NCI-H345 treated with DMSO at 0.1 percent for 48 hours (cell line): ENCODE data around the gene BSN.

Experiments
- DNase-seq: peaks from one replicate; lab custom pipeline; 2025; ENCODE audit not compliant: unreplicated experiment; lab: John Stamatoyannopoulos, UW

BSN gene

GRCh38 chr3:49593041-49593440 is 38.8 kb downstream of the BSN start:
- no peak for DNase-seq

GRCh38 chr3:49600781-49601180 is 46.5 kb downstream of the BSN start:
- no peak for DNase-seq

GRCh38 chr3:49601358-49602048 is 47.2 kb downstream of the BSN start:
- DNase-seq = no peak

GRCh38 chr3:49602049-49602554 is 47.8 kb downstream of the BSN start:
- no peak for DNase-seq

GRCh38 chr3:49602877-49603411 is 48.7 kb downstream of the BSN start:
- no peak for DNase-seq

GRCh38 chr3:49606427-49606826 is 52.1 kb downstream of the BSN start:
- no peak for DNase-seq

- no peak for DNase-seq
Measured at GRCh38 chr3:49607105-49607591, 52.9 kb downstream of the BSN start.

GRCh38 chr3:49607796-49608195 is 53.5 kb downstream of the BSN start:
- DNase-seq = no peak

- DNase-seq = no peak
Measured at GRCh38 chr3:49609314-49609713, 55.0 kb downstream of the BSN start.

GRCh38 chr3:49609815-49610214 is 55.5 kb downstream of the BSN start:
- no peak for DNase-seq

GRCh38 chr3:49610666-49611280 is 56.5 kb downstream of the BSN start:
- DNase-seq = no peak

- no peak for DNase-seq
Measured at GRCh38 chr3:49611291-49611690, 57.0 kb downstream of the BSN start.

GRCh38 chr3:49611719-49612118 is 57.4 kb downstream of the BSN start:
- DNase-seq = no peak

- DNase-seq = no peak
Measured at GRCh38 chr3:49614936-49615335, 60.7 kb downstream of the BSN start.

GRCh38 chr3:49616061-49616460 is 61.8 kb downstream of the BSN start:
- no peak for DNase-seq

GRCh38 chr3:49616491-49616941 is 62.2 kb downstream of the BSN start:
- DNase-seq = no peak

GRCh38 chr3:49617390-49618013 is 63.2 kb downstream of the BSN start:
- no peak for DNase-seq

GRCh38 chr3:49618412-49618811 is 64.1 kb downstream of the BSN start:
- DNase-seq = no peak

- DNase-seq = no peak
Measured at GRCh38 chr3:49619649-49620048, 65.4 kb downstream of the BSN start.

GRCh38 chr3:49620728-49621127 is 66.5 kb downstream of the BSN start:
- no peak for DNase-seq

- DNase-seq = no peak
Measured at GRCh38 chr3:49623071-49623470, 68.8 kb downstream of the BSN start.

- DNase-seq = no peak
Measured at GRCh38 chr3:49625071-49625470, 70.8 kb downstream of the BSN start.
